ENCODE results near the gene UBA52.

DNA sequence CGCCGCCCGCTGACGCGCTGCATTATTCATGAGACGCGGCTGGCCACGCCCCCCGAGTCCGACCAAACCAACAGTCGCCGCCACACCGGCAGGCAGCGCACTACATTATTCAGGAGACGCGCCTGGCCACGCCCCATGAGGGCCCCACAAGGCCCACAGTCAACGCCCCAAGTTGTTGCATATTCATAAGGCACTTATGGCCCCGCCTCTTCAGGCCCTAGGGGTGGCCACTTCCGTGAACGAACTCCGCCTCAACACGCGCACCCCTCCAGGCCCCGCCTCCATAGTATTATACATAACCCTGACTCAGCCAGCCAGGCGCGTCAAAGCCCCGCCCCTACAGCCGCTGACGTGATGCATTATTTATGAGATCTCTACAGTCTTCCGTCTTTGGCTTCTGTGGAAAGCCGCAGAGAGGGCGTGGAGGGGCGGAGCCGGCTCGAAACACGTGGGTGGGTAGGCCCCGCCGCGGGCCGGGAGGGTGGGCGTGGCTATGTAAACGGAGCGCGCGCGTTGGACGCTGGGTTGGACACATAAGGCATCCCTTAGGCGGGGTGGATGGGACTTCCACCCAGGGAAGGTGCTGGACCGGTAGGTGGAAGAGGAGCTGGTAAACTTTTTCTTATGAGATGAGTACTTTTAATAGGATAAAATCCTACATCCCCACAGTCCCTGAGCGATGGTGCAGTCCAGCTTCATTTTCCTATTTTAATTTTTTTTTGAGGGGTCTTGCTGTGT lies 49.4 kb upstream of the UBA52 start:
- TF ChIP-seq, protein P1, sequence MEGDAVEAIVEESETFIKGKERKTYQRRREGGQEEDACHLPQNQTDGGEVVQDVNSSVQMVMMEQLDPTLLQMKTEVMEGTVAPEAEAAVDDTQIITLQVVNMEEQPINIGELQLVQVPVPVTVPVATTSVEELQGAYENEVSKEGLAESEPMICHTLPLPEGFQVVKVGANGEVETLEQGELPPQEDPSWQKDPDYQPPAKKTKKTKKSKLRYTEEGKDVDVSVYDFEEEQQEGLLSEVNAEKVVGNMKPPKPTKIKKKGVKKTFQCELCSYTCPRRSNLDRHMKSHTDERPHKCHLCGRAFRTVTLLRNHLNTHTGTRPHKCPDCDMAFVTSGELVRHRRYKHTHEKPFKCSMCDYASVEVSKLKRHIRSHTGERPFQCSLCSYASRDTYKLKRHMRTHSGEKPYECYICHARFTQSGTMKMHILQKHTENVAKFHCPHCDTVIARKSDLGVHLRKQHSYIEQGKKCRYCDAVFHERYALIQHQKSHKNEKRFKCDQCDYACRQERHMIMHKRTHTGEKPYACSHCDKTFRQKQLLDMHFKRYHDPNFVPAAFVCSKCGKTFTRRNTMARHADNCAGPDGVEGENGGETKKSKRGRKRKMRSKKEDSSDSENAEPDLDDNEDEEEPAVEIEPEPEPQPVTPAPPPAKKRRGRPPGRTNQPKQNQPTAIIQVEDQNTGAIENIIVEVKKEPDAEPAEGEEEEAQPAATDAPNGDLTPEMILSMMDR (IDR thresholded peaks at IDR 0.05), result no peak
- TF ChIP-seq EZH2 (IDR thresholded peaks at IDR 0.05), result no peak
